Trophoblast cell (in vitro differentiated cells and primary cell): Measurements from ENCODE around the gene SLC6A19.
"Not testable (repeated sequence)": the region's sequence is repeated elsewhere in the genome, so short reads cannot be mapped to it uniquely, and the experiment has no call there.

ENCODE experiments used
- DNase-seq, 2 donors: peaks; one replicate each; pipeline ENCODE4 v3.0.0-alpha.2; 2016
- H2AFZ ChIP-seq: 2 replicates; pipeline ENCODE4 v1.6.1; 2013; ENCODE audit warnings: low read length, moderate library complexity, mild to moderate bottlenecking; ENCODE audit not compliant: insufficient read depth, poor library complexity
- H2AK5ac ChIP-seq: 2 replicates; pipeline ENCODE4 v1.6.1; 2013; ENCODE audit warnings: mild to moderate bottlenecking, low read length
- H2BK120ac ChIP-seq: 2 replicates; pipeline ENCODE4 v1.6.1; 2013; ENCODE audit warnings: low read length, mild to moderate bottlenecking, moderate library complexity; ENCODE audit not compliant: insufficient read depth, poor library complexity
- H2BK12ac ChIP-seq: 2 replicates; pipeline ENCODE4 v1.6.1; 2013; ENCODE audit warnings: mild to moderate bottlenecking, low read length, moderate library complexity
- H2BK5ac ChIP-seq: 2 replicates; pipeline ENCODE4 v1.6.1; 2013; ENCODE audit warnings: low read length, low read depth, moderate library complexity, mild to moderate bottlenecking; ENCODE audit not compliant: poor library complexity
- H3K14ac ChIP-seq: 2 replicates; pipeline ENCODE4 v1.6.1; 2013; ENCODE audit warnings: mild to moderate bottlenecking, low read length
- H3K18ac ChIP-seq: 2 replicates; pipeline ENCODE4 v1.6.1; 2013; ENCODE audit warnings: mild to moderate bottlenecking, low read length
- H3K23ac ChIP-seq: 2 replicates; pipeline ENCODE4 v1.6.1; 2013; ENCODE audit warnings: low read length
- H3K27ac ChIP-seq: 2 replicates; pipeline ENCODE4 v1.5.1; 2013; ENCODE audit warnings: low read depth, mild to moderate bottlenecking, inconsistent platforms, low read length, moderate library complexity
- H3K27me3 ChIP-seq: 2 replicates; pipeline ENCODE4 v1.6.1; 2013; ENCODE audit warnings: inconsistent platforms, mild to moderate bottlenecking, low read length, moderate library complexity; ENCODE audit not compliant: insufficient read depth
- H3K36me3 ChIP-seq, 2 experiments: 1 replicate in 1 of 2; 2 replicates in 1 of 2; pipeline ENCODE4 v1.6.1; 2013; ENCODE audit warnings: low read length in 2 of 2, mild to moderate bottlenecking in 2 of 2, moderate library complexity in 1 of 2; ENCODE audit not compliant: insufficient read depth in 2 of 2, control insufficient read depth in 1 of 2
- H3K4ac ChIP-seq: 2 replicates; pipeline ENCODE4 v1.6.1; 2013; ENCODE audit warnings: low read depth, mild to moderate bottlenecking, low read length, moderate library complexity
- H3K4me1 ChIP-seq, 2 experiments: 1 replicate in 1 of 2; 2 replicates in 1 of 2; pipeline ENCODE4 v1.6.1; 2013; ENCODE audit warnings: low read length in 2 of 2, mild to moderate bottlenecking in 2 of 2, moderate library complexity in 1 of 2; ENCODE audit not compliant: insufficient read depth in 2 of 2, control insufficient read depth in 1 of 2
- H3K4me2 ChIP-seq: 2 replicates; pipeline ENCODE4 v1.6.1; 2013; ENCODE audit warnings: inconsistent platforms, mild to moderate bottlenecking, low read length, moderate library complexity
- H3K4me3 ChIP-seq: 2 replicates; pipeline ENCODE4 v1.5.1; 2013; ENCODE audit warnings: mild to moderate bottlenecking, low read depth, low read length, inconsistent platforms
- H3K79me1 ChIP-seq: one replicate; pipeline ENCODE4 v1.6.1; 2013; ENCODE audit warnings: low read length
- H3K79me2 ChIP-seq: 2 replicates; pipeline ENCODE4 v1.6.1; 2013; ENCODE audit warnings: low read length, mild to moderate bottlenecking; ENCODE audit not compliant: control insufficient read depth, insufficient read depth, poor library complexity
- H3K9ac ChIP-seq: 2 replicates; pipeline ENCODE4 v1.6.1; 2013; ENCODE audit warnings: mild to moderate bottlenecking, low read length
- H3K9me3 ChIP-seq: 2 replicates; pipeline ENCODE4 v1.6.1; 2013; ENCODE audit warnings: low read depth, mild to moderate bottlenecking, control low read depth, inconsistent platforms, low read length; ENCODE audit not compliant: insufficient read depth
- H4K12ac ChIP-seq: 2 replicates; pipeline ENCODE4 v1.6.1; 2013; ENCODE audit warnings: low read depth, mild to moderate bottlenecking, low read length, moderate library complexity
- H4K8ac ChIP-seq: 2 replicates; pipeline ENCODE4 v1.6.1; 2013; ENCODE audit warnings: low read depth, mild to moderate bottlenecking, low read length, moderate library complexity
- H4K91ac ChIP-seq: one replicate; pipeline ENCODE4 v1.6.1; 2013; ENCODE audit warnings: low read depth, mild to moderate bottlenecking, low read length, moderate library complexity
- WGBS: extraction: QIAGEN DNeasy Blood & Tissue Kit; methylation state at CpG from one replicate; pipeline ENCODE4 v1.1.7; 2013; ENCODE audit warnings: missing lambda C conversion rate; ENCODE audit not compliant: insufficient read length, insufficient coverage; ENCODE audit errors: extremely low coverage; 5-methylcytosine and 5-hydroxymethylcytosine counted together

The SLC6A19 gene

DNA sequence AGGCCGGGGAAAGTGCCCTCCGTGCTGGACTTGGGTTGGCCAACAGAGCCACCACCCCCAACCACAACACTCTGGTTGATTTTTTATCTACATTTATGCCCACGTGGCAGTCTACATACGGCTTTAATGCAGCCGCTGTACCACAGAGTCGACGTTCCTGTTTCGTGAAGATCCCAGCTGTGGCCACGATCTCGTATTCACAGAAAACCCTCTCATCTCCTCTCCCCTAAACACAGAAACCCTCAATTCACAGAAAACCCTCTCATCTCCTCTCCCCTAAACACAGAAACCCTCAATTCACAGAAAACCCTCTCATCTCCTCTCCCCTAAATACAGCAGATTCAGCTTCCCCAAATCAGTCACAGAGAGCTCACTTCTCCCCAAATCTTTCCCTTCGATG, 27.6 kb downstream of the SLC6A19 start:
- H3K79me1 ChIP-seq, H4K12ac ChIP-seq, H2AFZ ChIP-seq, H3K14ac ChIP-seq, H3K23ac ChIP-seq, H4K8ac ChIP-seq, H3K4me3 ChIP-seq, H3K4ac ChIP-seq, H2BK5ac ChIP-seq, H3K4me1 ChIP-seq, DNase-seq, H3K9me3 ChIP-seq, H2AK5ac ChIP-seq, H3K79me2 ChIP-seq, H3K27me3 ChIP-seq, H4K91ac ChIP-seq, H3K27ac ChIP-seq, H2BK12ac ChIP-seq, H3K9ac ChIP-seq, H2BK120ac ChIP-seq, H3K18ac ChIP-seq, H3K36me3 ChIP-seq, H3K4me2 ChIP-seq: not testable (repeated sequence)
- no CpG with 5 or more reads among the region's 11 CpGs for WGBS

DNA sequence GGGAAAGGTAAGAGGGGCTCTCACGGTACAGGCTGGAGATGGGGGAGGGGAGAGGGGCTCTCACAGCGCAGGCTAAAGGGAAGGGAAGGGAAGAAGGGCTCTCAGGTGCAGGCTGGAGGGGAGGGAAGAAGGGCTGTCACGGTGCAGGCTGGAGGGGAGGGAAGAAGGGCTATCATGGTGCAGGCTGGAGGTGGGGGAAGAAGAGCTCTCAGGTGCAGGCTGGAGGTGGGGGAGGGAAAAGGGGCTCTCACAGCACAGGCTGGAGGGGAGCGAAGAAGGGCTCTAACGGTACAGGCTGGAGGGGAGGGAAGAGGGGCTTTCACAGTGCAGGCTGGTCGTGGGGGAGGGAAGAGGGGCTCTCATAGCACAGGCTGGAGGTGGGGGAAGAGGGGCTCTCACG, 28.4 kb downstream of the SLC6A19 start:
- H3K79me2 ChIP-seq: no peaks in the 10 kb centered on the region
- H2AK5ac ChIP-seq: no peak overlapping the region
- peaks cover 5% of the 10 kb centered on the region for H3K9me3 ChIP-seq
- WGBS: no CpG with 5 or more reads among the region's 7 CpGs
- H3K36me3 ChIP-seq: no peaks in the 10 kb centered on the region
- H2AFZ ChIP-seq: no peak overlapping the region
- H2BK12ac ChIP-seq: no peak overlapping the region
- no peak overlapping the region for H2BK5ac ChIP-seq
- no peak overlapping the region for H4K12ac ChIP-seq
- no peak overlapping the region for H4K8ac ChIP-seq
- H3K18ac ChIP-seq: no peak overlapping the region
- H3K79me1 ChIP-seq: no peaks in the 10 kb centered on the region
- no peak overlapping the region for H3K14ac ChIP-seq
- H3K4me1 ChIP-seq: no peaks in the 10 kb centered on the region
- H4K91ac ChIP-seq: no peak overlapping the region
- DNase-seq: no peak
- H2BK120ac ChIP-seq: no peak overlapping the region
- no peak overlapping the region for H3K27ac ChIP-seq
- no peak overlapping the region for H3K4me3 ChIP-seq
- no peak overlapping the region for H3K9ac ChIP-seq
- H3K4ac ChIP-seq: no peak overlapping the region
- H3K4me2 ChIP-seq: no peak overlapping the region
- no peaks in the 10 kb centered on the region for H3K27me3 ChIP-seq
- no peak overlapping the region for H3K23ac ChIP-seq

DNA sequence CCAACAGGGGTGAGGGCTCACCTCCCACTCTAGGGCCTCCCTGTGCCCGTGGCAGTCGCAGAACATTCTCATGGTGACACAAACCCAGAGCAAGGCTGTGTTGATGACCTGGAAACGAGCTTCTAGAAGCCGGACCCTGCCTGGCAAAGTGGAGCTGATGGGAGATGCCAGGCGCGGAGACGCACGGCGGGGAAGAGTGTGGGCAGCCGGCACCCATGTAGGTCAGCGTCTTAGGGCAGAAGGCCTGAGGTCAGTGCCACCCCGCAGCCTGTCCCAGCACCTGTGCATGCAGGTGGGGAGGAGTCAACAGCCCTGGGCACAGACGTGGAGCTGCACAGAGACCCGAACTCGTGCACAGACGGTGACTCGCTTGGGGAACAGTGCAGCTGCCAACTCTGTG, 29.2 kb downstream of the SLC6A19 start:
- Histone ChIP-seq H4K91ac (no peak overlapping the region), H2AK5ac (no peak overlapping the region), H2BK12ac (no peak overlapping the region), H3K36me3 (no peaks in the 10 kb centered on the region), H3K14ac (no peak overlapping the region), H3K27ac (no peak overlapping the region), H3K4me2 (no peak overlapping the region), H3K79me2 (no peaks in the 10 kb centered on the region), H3K4me3 (no peak overlapping the region), H3K27me3 (no peaks in the 10 kb centered on the region), H4K8ac (no peak overlapping the region), H2BK5ac (no peak overlapping the region), H2BK120ac (no peak overlapping the region), H3K9me3 (peaks cover 11% of the 10 kb centered on the region), H3K4ac (no peak overlapping the region), H3K4me1 (no peaks in the 10 kb centered on the region), H3K79me1 (no peaks in the 10 kb centered on the region), H3K23ac (no peak overlapping the region), H4K12ac (no peak overlapping the region), H2AFZ (no peak overlapping the region), H3K9ac (no peak overlapping the region), H3K18ac (no peak overlapping the region)
- WGBS: no CpG with 5 or more reads among the region's 17 CpGs
- DNase-seq: no peak

DNA sequence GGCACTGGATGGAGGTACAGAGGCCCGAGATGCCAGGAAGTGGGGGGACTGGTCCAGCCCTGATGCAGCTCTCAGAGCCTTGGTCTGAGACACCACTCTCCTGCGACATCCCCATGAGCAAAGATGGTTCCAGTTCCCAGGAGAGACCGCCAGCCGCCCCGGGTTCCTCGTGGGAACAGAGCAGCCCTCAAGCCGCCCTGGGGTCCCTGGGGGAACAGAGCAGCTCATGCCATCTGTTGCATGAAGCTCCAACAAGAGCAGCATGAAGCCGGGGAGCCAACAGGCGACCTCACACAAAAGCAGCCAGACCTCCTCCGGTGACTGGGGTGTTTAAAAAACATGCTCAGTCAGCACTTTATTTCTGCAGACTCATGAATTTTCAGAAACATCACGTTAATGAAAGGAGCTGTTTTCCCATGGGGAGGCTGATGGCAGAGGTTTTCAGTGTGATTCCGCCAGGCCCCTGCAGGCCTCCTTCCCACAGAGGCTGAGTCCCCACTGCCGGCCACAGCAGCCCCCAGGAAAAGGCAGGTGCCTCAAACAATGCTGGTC, 30.0 kb downstream of the SLC6A19 start:
- H3K4me2 ChIP-seq: no peak overlapping the region
- no peak overlapping the region for H3K9ac ChIP-seq
- H3K9me3 ChIP-seq: peaks cover 13% of the 10 kb centered on the region
- no peak overlapping the region for H3K14ac ChIP-seq
- no peak overlapping the region for H4K91ac ChIP-seq
- no peak overlapping the region for H2AK5ac ChIP-seq
- no CpG with 5 or more reads among the region's 13 CpGs for WGBS
- H4K8ac ChIP-seq: no peak overlapping the region
- H3K27ac ChIP-seq: no peak overlapping the region
- H3K4me1 ChIP-seq: no peaks in the 10 kb centered on the region
- H2BK5ac ChIP-seq: no peak overlapping the region
- H3K4me3 ChIP-seq: no peak overlapping the region
- no peaks in the 10 kb centered on the region for H3K36me3 ChIP-seq
- no peak overlapping the region for H4K12ac ChIP-seq
- H3K18ac ChIP-seq: no peak overlapping the region
- no peak overlapping the region for H2BK120ac ChIP-seq
- DNase-seq: no peak
- H2BK12ac ChIP-seq: no peak overlapping the region
- no peaks in the 10 kb centered on the region for H3K79me1 ChIP-seq
- no peaks in the 10 kb centered on the region for H3K79me2 ChIP-seq
- no peak overlapping the region for H2AFZ ChIP-seq
- H3K4ac ChIP-seq: no peak overlapping the region
- H3K23ac ChIP-seq: no peak overlapping the region
- H3K27me3 ChIP-seq: no peaks in the 10 kb centered on the region
